Suprapubic skin (tissue), 4 donors: ENCODE measurements around the gene ANK3. TPM values are rescaled to one million over a fixed set of nuclear protein-coding genes. Genes with fewer than 3 reads are reported as not detected.

Experiments used
- DNase-seq, 2 donors: peaks; one replicate each; pipeline ENCODE4 v3.0.0-alpha.2; 2019; ENCODE audit warnings: low spot score in 2 of 2
- H3K27ac ChIP-seq: fragments of 200-600 bp; sonication (generic); one replicate; pipeline ENCODE4 v1.5.1; 2019
- H3K27me3 ChIP-seq: fragments of 200-600 bp; sonication (generic); one replicate; pipeline ENCODE4 v1.5.1; 2019
- H3K36me3 ChIP-seq: fragments of 200-600 bp; sonication (generic); one replicate; pipeline ENCODE4 v1.5.1; 2019
- H3K4me1 ChIP-seq: fragments of 200-600 bp; sonication (generic); one replicate; pipeline ENCODE4 v1.5.1; 2019
- H3K4me3 ChIP-seq: fragments of 200-600 bp; sonication (generic); one replicate; pipeline ENCODE4 v1.5.1; 2019; ENCODE audit warnings: mild to moderate bottlenecking
- H3K9me3 ChIP-seq: fragments of 200-600 bp; sonication (generic); one replicate; pipeline ENCODE4 v1.5.1; 2019
- EP300 ChIP-seq: sonication (generic); formaldehyde crosslinking; IDR thresholded peaks from one replicate; pipeline ENCODE4 v1.6.1; 2017; ENCODE audit warnings: antibody characterized with exemption
- POLR2A ChIP-seq, 2 donors: fragments of 450-650 bp; IDR thresholded peaks; one replicate each; pipeline ENCODE4 v1.6.1; 2017; ENCODE audit warnings: antibody characterized with exemption in 2 of 2, mild to moderate bottlenecking in 2 of 2, moderate library complexity in 2 of 2
- POLR2AphosphoS5 ChIP-seq, 3 donors: sonication (generic); formaldehyde crosslinking; IDR thresholded peaks; one replicate each; pipeline ENCODE4 v1.6.1; 2017; ENCODE audit warnings: antibody characterized with exemption in 3 of 3
- WGBS: methylation state at CpG from one replicate; pipeline ENCODE4 v1.1.5; 2018; 5-methylcytosine and 5-hydroxymethylcytosine counted together
- total RNA-seq, 4 donors: library from RNA; depleted of rRNA; stranded (reverse); fragments of >200 nt; gene quantifications; one replicate each; pipeline ENCODE4 v1.1.0, GENCODE V29; 2016
- TF ChIP-seq, protein P1 (sequence below), 2 donors: fragments of 200-600 bp in 1 of 2; fragments of 450-650 bp in 1 of 2; sonication (generic) in 1 of 2; IDR thresholded peaks; one replicate each; pipeline ENCODE4 v1.5.1; 2016 to 2019; ENCODE audit warnings: antibody characterized with exemption in 2 of 2, mild to moderate bottlenecking in 1 of 2, moderate library complexity in 1 of 2

ANK3 gene
- total RNA-seq, 4 donors from 2014 or later, result 89.1 to 191 (median 112) TPM

DNA sequence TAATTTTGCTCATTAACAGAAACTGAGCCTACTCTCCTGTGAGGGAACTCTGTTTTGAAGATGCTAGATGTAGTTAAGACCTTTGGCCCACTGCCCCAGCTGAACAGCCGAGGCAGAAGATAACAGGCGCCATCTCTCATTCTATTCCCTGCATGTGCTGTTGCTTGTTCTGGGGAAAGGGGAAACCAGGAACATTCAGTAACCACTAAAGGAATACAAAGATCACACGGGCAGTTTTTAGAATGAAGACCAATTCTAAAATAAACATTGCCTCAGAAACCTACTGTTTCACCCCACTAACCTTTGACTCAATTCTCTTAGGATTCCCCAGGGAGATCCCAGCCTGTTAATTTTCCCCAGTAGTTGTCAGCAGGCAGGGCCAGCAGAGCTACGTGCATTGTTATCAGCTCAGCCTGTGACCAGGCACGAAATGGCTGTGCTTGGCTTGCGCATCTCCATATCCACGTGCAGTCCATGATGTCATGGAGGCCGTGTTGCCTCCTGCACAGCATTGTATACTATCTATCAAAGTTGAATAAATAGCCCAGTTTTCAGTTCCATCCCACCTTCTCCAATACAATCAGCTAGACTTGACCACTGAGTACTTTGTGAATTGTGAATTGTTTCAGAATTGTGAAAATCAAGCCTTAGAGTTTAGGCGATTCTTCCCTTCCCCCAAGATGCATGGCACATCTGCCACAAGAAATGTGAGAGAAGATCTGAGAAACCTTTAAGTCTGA lies 36.0 kb downstream of the ANK3 start:
- no peaks in the 10 kb centered on the region for H3K9me3 ChIP-seq
- no peak for DNase-seq
- no peaks in the 10 kb centered on the region for H3K27me3 ChIP-seq
- H3K27ac ChIP-seq, result no peak overlapping the region
- TF ChIP-seq POLR2A (IDR thresholded peaks at IDR 0.05) (no peak), POLR2AphosphoS5 (IDR thresholded peaks at IDR 0.05) (no peak), EP300 (no peak)
- TF ChIP-seq, protein P1, sequence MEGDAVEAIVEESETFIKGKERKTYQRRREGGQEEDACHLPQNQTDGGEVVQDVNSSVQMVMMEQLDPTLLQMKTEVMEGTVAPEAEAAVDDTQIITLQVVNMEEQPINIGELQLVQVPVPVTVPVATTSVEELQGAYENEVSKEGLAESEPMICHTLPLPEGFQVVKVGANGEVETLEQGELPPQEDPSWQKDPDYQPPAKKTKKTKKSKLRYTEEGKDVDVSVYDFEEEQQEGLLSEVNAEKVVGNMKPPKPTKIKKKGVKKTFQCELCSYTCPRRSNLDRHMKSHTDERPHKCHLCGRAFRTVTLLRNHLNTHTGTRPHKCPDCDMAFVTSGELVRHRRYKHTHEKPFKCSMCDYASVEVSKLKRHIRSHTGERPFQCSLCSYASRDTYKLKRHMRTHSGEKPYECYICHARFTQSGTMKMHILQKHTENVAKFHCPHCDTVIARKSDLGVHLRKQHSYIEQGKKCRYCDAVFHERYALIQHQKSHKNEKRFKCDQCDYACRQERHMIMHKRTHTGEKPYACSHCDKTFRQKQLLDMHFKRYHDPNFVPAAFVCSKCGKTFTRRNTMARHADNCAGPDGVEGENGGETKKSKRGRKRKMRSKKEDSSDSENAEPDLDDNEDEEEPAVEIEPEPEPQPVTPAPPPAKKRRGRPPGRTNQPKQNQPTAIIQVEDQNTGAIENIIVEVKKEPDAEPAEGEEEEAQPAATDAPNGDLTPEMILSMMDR (IDR thresholded peaks at IDR 0.05), result no peak
- no peaks in the 10 kb centered on the region for H3K4me1 ChIP-seq
- WGBS, result 81% methylated on average over 9 of the region's 9 CpGs
- no peaks in the 10 kb centered on the region for H3K36me3 ChIP-seq
- no peak overlapping the region for H3K4me3 ChIP-seq

DNA sequence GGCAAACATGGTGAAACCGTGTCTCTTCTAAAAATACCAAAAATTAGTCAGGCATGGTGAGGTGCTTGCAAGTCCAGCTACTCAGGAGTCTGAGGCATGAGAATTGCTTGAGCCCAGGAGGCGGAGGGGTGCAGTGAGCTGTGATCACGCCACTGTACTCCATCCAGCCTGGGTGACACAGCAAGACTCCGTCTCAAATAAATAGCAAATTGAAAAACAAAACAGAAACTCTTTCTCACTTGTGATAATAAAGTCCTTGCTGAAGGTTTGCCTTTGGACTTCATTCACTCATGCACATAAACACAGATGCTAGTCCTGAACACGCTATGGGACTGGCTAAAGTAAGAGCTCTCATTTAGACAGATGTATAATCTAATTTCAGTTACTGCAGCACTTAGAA lies 37.6 kb downstream of the ANK3 start:
- TF ChIP-seq EP300 (no peak), POLR2A (IDR thresholded peaks at IDR 0.05) (no peak), POLR2AphosphoS5 (IDR thresholded peaks at IDR 0.05) (no peak)
- TF ChIP-seq, protein P1 (IDR thresholded peaks at IDR 0.05), result no peak
- Histone ChIP-seq H3K4me1 (no peaks in the 10 kb centered on the region), H3K27me3 (no peaks in the 10 kb centered on the region), H3K27ac (no peak overlapping the region), H3K36me3 (no peaks in the 10 kb centered on the region), H3K4me3 (no peak overlapping the region), H3K9me3 (no peaks in the 10 kb centered on the region)
- 93% methylated on average over 5 of the region's 5 CpGs for WGBS
- DNase-seq, result no peak

DNA sequence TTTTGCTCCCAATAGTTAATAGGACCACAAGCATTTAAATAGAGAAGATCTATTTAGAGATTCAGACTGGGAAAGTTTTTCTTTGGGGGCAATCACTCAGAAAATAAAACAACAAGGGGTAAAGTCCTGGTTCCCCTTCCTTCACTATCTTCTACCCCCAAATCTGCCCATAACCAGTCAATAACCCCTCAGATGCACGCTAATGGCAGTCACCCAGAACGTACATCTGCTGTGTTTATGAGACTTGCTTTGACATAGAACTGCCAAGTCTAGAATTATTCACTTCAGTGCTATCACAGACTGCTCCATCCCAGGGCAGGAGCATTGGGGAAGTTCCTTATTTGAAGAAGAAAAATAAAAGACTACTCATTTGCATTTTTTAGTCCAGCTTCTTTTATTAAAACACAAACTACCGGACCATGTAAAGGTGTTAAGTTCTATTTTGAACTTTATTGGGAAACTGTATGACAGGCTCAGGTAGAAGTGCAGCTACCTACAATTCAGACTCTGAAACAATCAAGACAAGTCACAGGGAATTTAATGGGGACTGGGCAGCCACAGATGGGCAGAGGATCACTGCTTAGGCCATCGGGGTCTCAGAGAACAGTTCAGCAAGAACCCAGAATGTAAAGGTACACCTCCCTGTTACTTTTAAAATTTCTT lies 38.4 kb downstream of the ANK3 start:
- Histone ChIP-seq H3K27me3 (no peaks in the 10 kb centered on the region), H3K4me3 (no peak overlapping the region), H3K36me3 (no peaks in the 10 kb centered on the region), H3K4me1 (no peaks in the 10 kb centered on the region), H3K27ac (no peak overlapping the region), H3K9me3 (no peaks in the 10 kb centered on the region)
- 73% methylated on average over 4 of the region's 4 CpGs for WGBS
- DNase-seq, result no peak
- no peak for TF ChIP-seq EP300
- TF ChIP-seq, protein P1 (IDR thresholded peaks at IDR 0.05), result no peak
- TF ChIP-seq POLR2AphosphoS5 (IDR thresholded peaks at IDR 0.05), result no peak
- no peak for TF ChIP-seq POLR2A (IDR thresholded peaks at IDR 0.05)

DNA sequence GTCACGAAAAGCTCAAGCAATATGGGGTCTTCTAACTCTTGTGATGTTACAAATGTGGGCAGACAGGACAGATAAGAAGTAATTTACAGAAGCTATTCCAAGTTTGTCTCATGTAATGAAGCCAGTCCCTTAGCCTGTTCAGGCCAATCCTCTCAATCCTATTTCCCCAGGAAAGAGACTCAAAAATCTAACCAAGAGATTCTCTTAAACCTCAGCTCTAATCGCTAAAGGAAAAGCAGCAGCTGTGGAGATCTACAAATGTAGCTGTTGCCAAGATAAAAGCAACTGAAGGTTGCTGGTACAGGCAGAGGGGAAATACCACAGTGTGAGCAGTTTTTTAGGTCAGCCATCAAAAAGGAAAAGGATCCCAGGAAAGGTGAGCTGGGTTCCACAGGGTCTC lies 39.3 kb downstream of the ANK3 start:
- H3K27ac ChIP-seq, result no peak overlapping the region
- H3K4me3 ChIP-seq, result no peak overlapping the region
- TF ChIP-seq POLR2A (IDR thresholded peaks at IDR 0.05) (no peak), EP300 (no peak), POLR2AphosphoS5 (IDR thresholded peaks at IDR 0.05) (no peak)
- TF ChIP-seq, protein P1 (IDR thresholded peaks at IDR 0.05), result no peak
- no peaks in the 10 kb centered on the region for H3K4me1 ChIP-seq
- WGBS, result 87% methylated on average over 2 of the region's 2 CpGs
- no peaks in the 10 kb centered on the region for H3K9me3 ChIP-seq
- H3K36me3 ChIP-seq, result no peaks in the 10 kb centered on the region
- no peak for DNase-seq
- H3K27me3 ChIP-seq, result no peaks in the 10 kb centered on the region

DNA sequence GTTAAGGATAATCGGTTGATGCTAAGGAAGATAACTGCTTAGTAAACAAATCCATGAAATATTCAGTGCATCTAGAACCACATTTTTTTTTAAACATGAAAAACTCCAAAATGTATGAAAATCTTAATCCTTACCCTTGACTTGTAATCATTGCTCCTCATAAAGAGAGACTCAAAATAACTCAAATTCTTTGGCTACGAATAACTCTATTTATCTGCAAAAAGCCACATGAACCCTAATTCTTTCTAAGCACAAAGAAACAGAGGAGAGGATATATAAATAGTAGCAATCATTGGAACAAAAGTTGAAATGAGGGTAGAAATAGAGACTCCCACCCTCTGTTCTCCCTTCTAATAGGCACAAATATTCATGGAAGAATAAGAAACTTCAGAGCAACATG lies 40.2 kb downstream of the ANK3 start:
- no peaks in the 10 kb centered on the region for H3K27me3 ChIP-seq
- H3K27ac ChIP-seq, result no peak overlapping the region
- H3K9me3 ChIP-seq, result no peaks in the 10 kb centered on the region
- TF ChIP-seq POLR2A (IDR thresholded peaks at IDR 0.05) (no peak), EP300 (no peak), POLR2AphosphoS5 (IDR thresholded peaks at IDR 0.05) (no peak)
- TF ChIP-seq, protein P1 (IDR thresholded peaks at IDR 0.05), result no peak
- no peak overlapping the region for H3K4me3 ChIP-seq
- H3K36me3 ChIP-seq, result no peaks in the 10 kb centered on the region
- 81% methylated on average over 2 of the region's 2 CpGs for WGBS
- no peaks in the 10 kb centered on the region for H3K4me1 ChIP-seq
- DNase-seq, result no peak
